DOHH2 (cell line): Measurements from ENCODE around the gene PDE1C.

Experiments
- H3F3A ChIP-seq: fragments of 200-600 bp; sonication (generic), shearing (Covaris generic); 2 replicates; pipeline ENCODE4 v1.6.0; 2016; ENCODE audit warnings: antibody characterized with exemption, mild to moderate bottlenecking; ENCODE audit not compliant: control insufficient read depth, insufficient read depth
- H3K27ac ChIP-seq: fragments of 200-600 bp; sonication (generic); 2 replicates; pipeline ENCODE4 v1.5.1; 2014; ENCODE audit warnings: low read depth, mild to moderate bottlenecking, low read length, moderate library complexity
- H3K27me3 ChIP-seq: fragments of 200-600 bp; sonication (generic); 2 replicates; pipeline ENCODE4 v1.6.1; 2014; ENCODE audit warnings: mild to moderate bottlenecking, low read length, mixed read lengths; ENCODE audit not compliant: control insufficient read depth
- H3K36me3 ChIP-seq: fragments of 200-600 bp; sonication (generic); 2 replicates; pipeline ENCODE4 v1.6.1; 2014; ENCODE audit warnings: mild to moderate bottlenecking, low read length, moderate library complexity, mixed read lengths; ENCODE audit not compliant: control insufficient read depth
- H3K4me1 ChIP-seq: fragments of 200-600 bp; sonication (generic); 2 replicates; pipeline ENCODE4 v1.6.1; 2014; ENCODE audit warnings: mild to moderate bottlenecking, low read length, mixed read lengths; ENCODE audit not compliant: control insufficient read depth
- H3K4me2 ChIP-seq: fragments of 200-600 bp; sonication (generic); 2 replicates; pipeline ENCODE4 v1.6.0; 2014; ENCODE audit warnings: mild to moderate bottlenecking, low read length, moderate library complexity
- H3K4me3 ChIP-seq: fragments of 200-600 bp; sonication (generic); 2 replicates; pipeline ENCODE4 v1.5.1; 2014; ENCODE audit warnings: mild to moderate bottlenecking, low read length, mixed read lengths
- H3K79me2 ChIP-seq: fragments of 200-600 bp; sonication (generic); 2 replicates; pipeline ENCODE4 v1.6.1; 2014; ENCODE audit warnings: mild to moderate bottlenecking, low read length, mixed read lengths; ENCODE audit not compliant: control insufficient read depth
- H3K9me2 ChIP-seq: fragments of 200-600 bp; sonication (generic); replicated peaks from 2 replicates; pipeline ENCODE4 v1.6.1; 2014; ENCODE audit warnings: mild to moderate bottlenecking, low read length, mixed read lengths; ENCODE audit not compliant: control insufficient read depth
- H3K9me3 ChIP-seq: fragments of 200-600 bp; sonication (generic); 2 replicates; pipeline ENCODE4 v1.6.1; 2014; ENCODE audit warnings: antibody characterized with exemption, low read length, mixed read lengths; ENCODE audit not compliant: control insufficient read depth, insufficient read depth
- H4K20me1 ChIP-seq: fragments of 200-600 bp; sonication (generic); 2 replicates; pipeline ENCODE4 v1.6.0; 2014; ENCODE audit warnings: low read depth, mild to moderate bottlenecking, antibody characterized with exemption, low read length, moderate library complexity; ENCODE audit not compliant: control insufficient read depth, insufficient read depth
- CTCF ChIP-seq: fragments of 200-600 bp; sonication (generic); IDR thresholded peaks from one replicate; pipeline ENCODE4 v1.5.1; 2014; ENCODE audit warnings: antibody characterized with exemption, mild to moderate bottlenecking, low read depth, low read length; ENCODE audit not compliant: poor library complexity, severe bottlenecking
- EZH2phosphoT487 ChIP-seq: fragments of 200-600 bp; sonication (generic); IDR thresholded peaks from 2 replicates; pipeline ENCODE4 v1.6.1; 2017; ENCODE audit warnings: borderline replicate concordance, mild to moderate bottlenecking, antibody characterized with exemption, low read length, moderate library complexity, mixed read lengths

PDE1C gene

GRCh38 chr7:31707089-31707488, 363.1 kb downstream of the PDE1C start:
- H3K27me3 ChIP-seq: peaks cover 10% of the 10 kb centered on the region
- no peaks in the 10 kb centered on the region for H4K20me1 ChIP-seq
- no peaks in the 10 kb centered on the region for H3F3A ChIP-seq
- no peak overlapping the region for H3K27ac ChIP-seq
- no peaks in the 10 kb centered on the region for H3K79me2 ChIP-seq
- no peaks in the 10 kb centered on the region for H3K4me1 ChIP-seq
- H3K9me2 ChIP-seq: no peaks in the 10 kb centered on the region
- H3K36me3 ChIP-seq: no peaks in the 10 kb centered on the region
- no peak for TF ChIP-seq EZH2phosphoT487
- no peak for TF ChIP-seq CTCF
- no peak overlapping the region for H3K4me3 ChIP-seq
- H3K9me3 ChIP-seq: no peaks in the 10 kb centered on the region
- H3K4me2 ChIP-seq: no peak overlapping the region

- no peaks in the 10 kb centered on the region for H4K20me1 ChIP-seq
- H3K4me1 ChIP-seq: no peaks in the 10 kb centered on the region
- no peaks in the 10 kb centered on the region for H3F3A ChIP-seq
- no peaks in the 10 kb centered on the region for H3K36me3 ChIP-seq
- H3K4me3 ChIP-seq: no peak overlapping the region
- no peak overlapping the region for H3K27ac ChIP-seq
- H3K79me2 ChIP-seq: no peaks in the 10 kb centered on the region
- H3K9me2 ChIP-seq: no peaks in the 10 kb centered on the region
- H3K9me3 ChIP-seq: no peaks in the 10 kb centered on the region
- H3K4me2 ChIP-seq: no peak overlapping the region
- TF ChIP-seq CTCF (no peak), EZH2phosphoT487 (no peak)
- H3K27me3 ChIP-seq: peaks cover 14% of the 10 kb centered on the region
Observed at GRCh38 chr7:31705377-31705776, 364.8 kb downstream of the PDE1C start.

GRCh38 chr7:31702354-31702753, 367.9 kb downstream of the PDE1C start:
- H4K20me1 ChIP-seq: no peaks in the 10 kb centered on the region
- no peak overlapping the region for H3K27ac ChIP-seq
- no peaks in the 10 kb centered on the region for H3K9me2 ChIP-seq

More at GRCh38 chr7:31702354-31702753, 367.9 kb downstream of the PDE1C start:
- Histone ChIP-seq H3K79me2 (no peaks in the 10 kb centered on the region), H3K4me1 (no peaks in the 10 kb centered on the region), H3K36me3 (no peaks in the 10 kb centered on the region), H3K9me3 (no peaks in the 10 kb centered on the region), H3K4me2 (no peak overlapping the region), H3K27me3 (peaks cover 10% of the 10 kb centered on the region), H3F3A (no peaks in the 10 kb centered on the region), H3K4me3 (no peak overlapping the region)
- TF ChIP-seq EZH2phosphoT487 (no peak), CTCF (no peak)
